K562 (cell line): Measurements from ENCODE around the gene EML1. TPM values are rescaled to one million over a fixed set of nuclear protein-coding genes. Genes with fewer than 3 reads are reported as not detected.

Experiments
- ATAC-seq: fragments of 200-7000 bp; cut with Tn5 transposase; 3 replicates; pipeline ENCODE4 v1.9.1; 2020; ENCODE audit warnings: moderate library complexity
- BruUV-seq: library from RNA; stranded (reverse); fragments of 400-500 nt; replicated peaks from 2 replicates; lab custom pipeline; 2021; lab: Mats Ljungman, UMichigan
- CTCF ChIA-PET: fragments of 300-600 bp; formaldehyde crosslinking; extraction: SDS; loops from one replicate; lab custom pipeline; 2021; ENCODE audit warnings: low intra/inter-chr PET ratio; lab: Yijun Ruan, JAX
- POLR2A ChIA-PET: fragments of 300-600, 350-650 bp; sonication (Branson Sonifier 250); formaldehyde crosslinking; extraction: SDS; loops from one replicate; lab custom pipeline; 2021; ENCODE audit warnings: antibody characterized with exemption, inconsistent platforms; lab: Yijun Ruan, JAX
- DNase-seq, 4 experiments: peaks; one replicate each; pipeline versions ENCODE4 v3.0.0 to v3.0.0-alpha.2; 2011 to 2018; ENCODE audit warnings: low spot score in 3 of 4, mixed read lengths in 3 of 4; ENCODE audit errors: extremely low read depth in 1 of 4
- FAIRE-seq: peaks from 2 replicates; lab custom pipeline; 2011; peaks lifted over from hg19 to GRCh38; lab: Jason Lieb, UNC
- H2AFZ ChIP-seq: 2 replicates; pipeline ENCODE4 v1.6.0; 2011; ENCODE audit warnings: low read depth, low read length, control low read depth, inconsistent platforms
- H3K27ac ChIP-seq: fragments of 200-600 bp; 3 replicates; pipeline ENCODE4 v1.8.0; 2011; ENCODE audit warnings: low read depth, mild to moderate bottlenecking, control low read depth, inconsistent platforms, low read length, moderate library complexity, mixed read lengths; ENCODE audit errors: extremely low read depth
- H3K27me3 ChIP-seq, 2 experiments: fragments of 300-600 bp in 1 of 2; 2 replicates in 1 of 2; 3 replicates in 1 of 2; pipeline versions ENCODE4 v1.6.0 to v1.8.0; 2011; ENCODE audit warnings: inconsistent platforms in 2 of 2, low read length in 2 of 2, mild to moderate bottlenecking in 1 of 2, mixed read lengths in 1 of 2, moderate library complexity in 1 of 2; ENCODE audit not compliant: control insufficient read depth in 2 of 2, insufficient read depth in 2 of 2
- H3K36me3 ChIP-seq: fragments of 300-600 bp; 3 replicates; pipeline ENCODE4 v1.8.0; 2011; ENCODE audit warnings: mild to moderate bottlenecking, low read length, inconsistent platforms; ENCODE audit not compliant: control insufficient read depth, insufficient read depth
- H3K4me1 ChIP-seq, 2 experiments: fragments of 200-600 bp in 1 of 2; replicated peaks in 1 of 2; 2 replicates in 1 of 2; 3 replicates in 1 of 2; pipeline versions ENCODE4 v1.5.1 to v1.8.0; 2011; ENCODE audit warnings: inconsistent platforms in 2 of 2, low read length in 2 of 2, mild to moderate bottlenecking in 1 of 2, mixed read lengths in 1 of 2, moderate library complexity in 1 of 2; ENCODE audit not compliant: control insufficient read depth in 2 of 2, insufficient read depth in 2 of 2
- H3K4me2 ChIP-seq: 2 replicates; pipeline ENCODE4 v1.6.1; 2011; ENCODE audit warnings: low read length, control low read depth, inconsistent platforms, mixed read lengths; ENCODE audit not compliant: insufficient read depth
- H3K4me3 ChIP-seq: fragments of 200-600 bp; sonication (generic), shearing (Covaris generic); 2 replicates; pipeline ENCODE4 v1.5.1; 2016; ENCODE audit warnings: control low read depth, inconsistent platforms
- H3K79me2 ChIP-seq: fragments of 200-600 bp; 3 replicates; pipeline ENCODE4 v1.8.0; 2011; ENCODE audit warnings: low read length, inconsistent platforms; ENCODE audit not compliant: control insufficient read depth, insufficient read depth
- H3K9ac ChIP-seq, 2 experiments: 2 replicates each; pipeline versions ENCODE4 v1.6.0 to v1.6.1; 2011; ENCODE audit warnings: low read depth in 2 of 2, low read length in 2 of 2, control low read depth in 1 of 2, inconsistent platforms in 1 of 2, mild to moderate bottlenecking in 1 of 2, mixed read lengths in 1 of 2; ENCODE audit not compliant: insufficient read depth in 1 of 2
- H3K9me1 ChIP-seq: one replicate; pipeline ENCODE4 v1.6.0; 2011; ENCODE audit warnings: inconsistent platforms, mild to moderate bottlenecking, low read length, moderate library complexity; ENCODE audit not compliant: control insufficient read depth, insufficient read depth
- H3K9me3 ChIP-seq: replicated peaks from 2 replicates; pipeline ENCODE4 v1.5.1; 2011; ENCODE audit warnings: low read depth, low read length, inconsistent platforms; ENCODE audit not compliant: control insufficient read depth, insufficient read depth
- H4K20me1 ChIP-seq: replicated peaks from 2 replicates; pipeline ENCODE4 v1.6.1; 2011; ENCODE audit warnings: low read length, inconsistent platforms, mixed read lengths; ENCODE audit not compliant: control insufficient read depth, insufficient read depth
- ATF6 ChIP-seq: sonication (generic); formaldehyde crosslinking; IDR thresholded peaks from 2 replicates; pipeline ENCODE4 v1.4.0; 2020; ENCODE audit warnings: mild to moderate bottlenecking, missing genetic modification reagents
- ELK1 ChIP-seq: sonication (generic); formaldehyde crosslinking; IDR thresholded peaks from 2 replicates; pipeline ENCODE4 v1.8.1; 2022; ENCODE audit warnings: missing genetic modification reagents
- MLLT1 ChIP-seq, 2 experiments: fragments of 450-650 bp; IDR thresholded peaks; 2 replicates each; pipeline ENCODE4 v1.6.1; 2016
- ZBTB40 ChIP-seq, 2 experiments: fragments of 450-650 bp in 1 of 2; sonication (generic) in 1 of 2; formaldehyde crosslinking in 1 of 2; IDR thresholded peaks; 2 replicates each; pipeline versions ENCODE4 v1.7.1 to v1.9.0; 2016 to 2022; ENCODE audit warnings: inconsistent platforms in 1 of 2, mild to moderate bottlenecking in 1 of 2, missing genetic modification reagents in 1 of 2
- ZBTB43 ChIP-seq: sonication (generic); formaldehyde crosslinking; IDR thresholded peaks from 2 replicates; pipeline ENCODE4 v1.8.0; 2023; ENCODE audit warnings: mild to moderate bottlenecking, missing genetic modification reagents
- ZNF23 ChIP-seq: fragments of 250-450 bp; sonication (Bioruptor Pico); IDR thresholded peaks from 2 replicates; pipeline ENCODE4 v1.4.0; 2020; ENCODE audit warnings: mild to moderate bottlenecking
- WGBS: fragments of 100-300 bp; shearing (Covaris generic); methylation state at CpG from one replicate; pipeline ENCODE4 v1.1.6; 2016; ENCODE audit warnings: low coverage, mixed read lengths; ENCODE audit not compliant: insufficient coverage; ENCODE audit errors: missing lambda C conversion rate; 5-methylcytosine and 5-hydroxymethylcytosine counted together
- in situ Hi-C: fragments of 300-500 bp; cut with MboI; formaldehyde crosslinking; loops from 4 replicates; pipeline ENCODE4 v1.15.0; 2018; ENCODE audit warnings: inconsistent platforms, mixed read lengths
- intact Hi-C: fragments of 100-400 bp; cut with micrococcal nuclease; formaldehyde crosslinking; loops from 2 replicates; pipeline ENCODE4 v1.14.2; 2022
- polyA plus RNA-seq, 8 experiments: library from polyadenylated mRNA; depleted of rRNA in 4 of 8; stranded (reverse) in 5 of 8; unstranded in 3 of 8; fragments of >200 nt; fragmentation: Nextera tagmentation in 2 of 8; fragmentation: Illumina TruSeq in 1 of 8; extraction: Ambion mirVana in 2 of 8; extraction: Trizol in 1 of 8; gene quantifications; 2 replicates each; pipeline versions ENCODE4 v1.2.1 to v1.2.3, GENCODE V29; 2011 to 2014; ENCODE audit warnings: inconsistent platforms in 1 of 8, missing spikeins in 1 of 8
- total RNA-seq, 7 experiments: library from RNA; depleted of rRNA in 6 of 7; stranded (reverse); fragments of >200 nt in 6 of 7; fragmentation: Illumina TruSeq in 2 of 7; extraction: Trizol in 2 of 7; gene quantifications; 2 replicates each; pipeline versions ENCODE4 v1.2.1 to v1.2.3, GENCODE V29; 2011 to 2021; ENCODE audit warnings: low replicate concordance in 1 of 7

EML1 gene
- total and polyA plus RNA-seq, 9 of the 15 experiments (the other 6 are each of a cell fraction or from before 2014, with no cell fraction given) = 0.01 to 0.35 (median 0.07) TPM; not detected in 2

GRCh38 chr14:99808154-99808505 lies 14.9 kb downstream of the EML1 start:
- Histone ChIP-seq H3K79me2 (no peaks in the 10 kb centered on the region), H2AFZ (no peak overlapping the region), H4K20me1 (no peaks in the 10 kb centered on the region), H3K4me3 (no peak overlapping the region), H3K9ac (no peak overlapping the region), H3K9me1 (no peaks in the 10 kb centered on the region), H3K9me3 (no peaks in the 10 kb centered on the region), H3K4me1 (no peaks in the 10 kb centered on the region), H3K36me3 (no peaks in the 10 kb centered on the region), H3K27ac (no peak overlapping the region), H3K4me2 (no peak overlapping the region), H3K27me3 (peaks cover 11 to 36% of the 10 kb centered on the region in 2 experiments; a peak in 4 of 5 replicates)
- in situ Hi-C loops (no loop called here), intact Hi-C loops (no loop called here)
- no peak for ATAC-seq
- ChIA-PET POLR2A (interaction anchor here (1.6 kb wide), 1 partner anchor 15 kb away, joined by 4 read pairs; the partner anchor contains the start of gene EML1), CTCF (no interaction called here)
- no TSS peak for BruUV-seq
- no peak for FAIRE-seq
- no peak for DNase-seq
- 13% methylated on average over 1 of the region's 5 CpGs for WGBS
- TF ChIP-seq ELK1 (CRISPR knock-in tag) = no peak
- no peak for TF ChIP-seq MLLT1 (IDR thresholded peaks at IDR 0.05)
- TF ChIP-seq ZBTB43 (CRISPR knock-in tag) = no peak
- TF ChIP-seq ATF6 (CRISPR knock-in tag) = no peak
- no peak for TF ChIP-seq ZBTB40 (IDR thresholded peaks at IDR 0.05)
- no peak for TF ChIP-seq ZBTB40 (CRISPR knock-in tag; IDR thresholded peaks at IDR 0.05)
- no peak for TF ChIP-seq ZNF23 (CRISPR knock-in tag)
